Islet of Langerhans (tissue), 1 donor: ENCODE results near the gene PTS.

Experiments
- FAIRE-seq: peaks from one replicate; lab custom pipeline; 2011; peaks lifted over from hg19 to GRCh38; lab: Jason Lieb, UNC

Gene PTS

DNA sequence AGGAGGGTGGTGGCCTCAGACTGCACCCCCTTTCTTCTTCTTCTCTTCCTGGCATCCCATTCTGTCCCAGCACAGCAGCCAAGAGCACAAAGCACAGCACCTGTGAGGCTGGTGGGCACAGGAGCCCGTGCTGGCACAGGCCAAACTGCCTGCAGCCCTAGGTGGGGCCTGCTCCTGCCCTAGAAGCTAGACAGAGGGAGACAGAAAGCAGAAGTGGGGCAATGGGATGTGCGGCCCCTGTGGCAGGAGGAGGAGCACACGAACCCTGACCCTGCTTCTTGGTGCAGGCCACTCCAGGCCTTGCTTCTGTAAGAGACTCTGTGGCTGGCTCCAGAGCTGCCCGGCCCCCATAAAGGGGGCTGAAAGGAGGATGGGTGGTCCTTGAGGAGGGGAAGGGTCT lies 3.9 kb upstream of the PTS start:
- no peak for FAIRE-seq

DNA sequence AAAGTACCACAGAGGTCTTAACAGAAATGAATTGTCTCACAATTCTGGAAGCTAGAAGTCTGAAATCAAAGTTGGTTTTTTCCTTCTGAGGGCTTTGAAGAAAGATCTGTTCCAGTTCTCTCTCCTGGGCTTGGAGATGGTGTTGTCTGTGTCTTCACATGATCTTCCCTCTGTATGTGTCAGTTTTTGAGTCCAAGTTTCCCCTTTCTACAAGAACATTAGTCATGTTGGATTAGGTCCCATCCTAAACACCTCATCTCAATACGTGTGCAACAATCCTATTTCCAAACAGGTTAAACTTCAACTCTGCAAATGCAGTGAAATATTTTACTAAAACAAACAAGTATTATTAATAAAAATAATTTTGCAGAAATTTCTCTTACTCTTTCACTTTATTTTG lies 3.1 kb upstream of the PTS start:
- FAIRE-seq = no peak

DNA sequence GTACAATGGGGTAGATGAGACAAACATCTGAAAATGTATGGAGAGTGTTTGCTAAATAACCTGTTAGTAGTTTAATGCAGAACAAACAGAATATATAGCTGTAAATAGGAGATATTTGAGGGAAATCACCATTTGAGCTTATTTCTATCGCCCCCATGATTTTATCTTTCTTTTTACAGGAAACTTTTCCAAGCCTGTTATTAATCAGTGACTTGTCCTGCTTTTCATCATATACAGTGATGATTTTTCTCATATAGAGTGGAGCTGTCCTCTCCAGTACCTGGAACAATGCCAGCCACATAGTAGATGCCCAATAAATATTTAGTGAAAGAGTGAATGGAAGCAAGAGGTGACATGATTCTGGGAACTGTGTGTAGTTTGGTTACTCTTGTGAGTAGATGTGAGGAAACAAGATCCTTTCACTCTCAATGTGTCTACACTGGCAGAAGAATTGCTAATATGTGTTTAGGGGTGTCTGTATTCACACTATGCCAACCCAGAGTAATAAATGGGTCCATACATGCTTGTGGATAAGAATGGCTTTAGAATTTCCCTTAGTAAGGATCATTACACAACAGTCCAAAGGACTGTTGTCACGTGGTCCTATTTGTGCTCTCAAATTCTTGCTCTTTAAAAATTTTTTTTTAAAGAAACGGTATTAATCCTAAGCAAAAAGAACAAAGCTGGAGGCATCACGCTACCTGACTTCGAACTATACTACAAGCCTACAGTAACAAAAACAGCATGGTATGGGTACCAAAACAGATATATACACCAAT lies 2.3 kb upstream of the PTS start:
- FAIRE-seq = no peak

DNA sequence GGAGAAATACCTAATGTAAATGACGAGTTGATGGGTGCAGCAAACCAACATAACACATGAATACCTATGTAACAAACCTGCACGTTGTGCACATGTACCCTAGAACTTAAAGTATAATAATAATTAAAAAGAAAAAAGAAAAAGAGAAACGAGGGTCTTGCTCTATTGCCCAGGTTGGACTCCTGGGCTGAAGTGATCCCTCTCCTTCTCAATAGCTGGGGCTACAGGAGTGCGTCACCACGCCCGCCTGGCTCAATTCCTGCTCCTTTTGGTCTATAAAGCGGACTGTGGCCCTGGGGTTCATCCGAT lies 521 bp upstream of the PTS start:
- no peak for FAIRE-seq

DNA sequence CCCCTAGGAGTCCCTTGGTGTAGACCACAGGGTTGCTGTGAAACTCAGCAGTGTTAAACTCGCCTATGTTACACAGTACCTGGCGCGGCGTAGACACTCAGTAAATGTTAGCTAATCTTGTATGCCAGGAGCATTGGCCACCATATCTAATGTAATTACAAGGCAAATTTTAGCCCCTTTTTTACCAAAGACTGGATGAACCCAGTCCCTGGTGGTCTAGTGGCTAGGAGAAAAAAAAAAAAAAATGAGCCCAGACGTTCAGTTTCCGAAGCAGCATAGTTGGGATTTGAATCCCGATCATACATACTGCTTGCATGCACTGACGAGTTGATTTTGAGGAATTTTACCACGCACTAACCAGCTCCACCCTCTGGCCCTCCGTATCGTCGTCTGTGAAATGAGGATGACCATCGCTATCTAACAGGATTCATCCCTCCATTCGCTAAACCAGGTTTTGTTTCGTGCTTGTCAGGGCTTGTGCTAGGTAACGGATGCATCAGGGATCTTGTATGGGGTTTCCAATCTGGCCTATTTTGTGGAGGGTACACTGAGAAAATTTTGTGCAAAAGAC lies 688 bp downstream of the PTS start:
- no peak for FAIRE-seq

DNA sequence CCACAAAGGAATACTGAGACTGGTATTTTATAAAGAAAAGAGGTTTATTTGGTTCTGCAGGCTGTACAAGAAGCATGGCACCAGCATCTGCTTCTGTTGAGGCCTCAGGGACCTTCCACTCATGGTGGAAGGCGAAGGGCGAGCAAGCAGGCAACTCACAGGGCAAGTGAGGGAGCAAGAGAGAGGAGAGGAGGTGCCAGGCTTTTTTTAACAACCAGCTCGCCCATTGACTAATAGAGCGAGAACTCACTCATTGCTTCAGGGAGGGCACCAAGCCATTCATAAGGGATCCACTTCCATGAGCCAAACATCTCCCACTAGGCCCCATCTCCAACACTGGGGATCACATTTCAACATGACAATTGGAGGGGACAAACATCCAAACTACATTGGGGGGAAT lies 1.2 kb downstream of the PTS start:
- no peak for FAIRE-seq

DNA sequence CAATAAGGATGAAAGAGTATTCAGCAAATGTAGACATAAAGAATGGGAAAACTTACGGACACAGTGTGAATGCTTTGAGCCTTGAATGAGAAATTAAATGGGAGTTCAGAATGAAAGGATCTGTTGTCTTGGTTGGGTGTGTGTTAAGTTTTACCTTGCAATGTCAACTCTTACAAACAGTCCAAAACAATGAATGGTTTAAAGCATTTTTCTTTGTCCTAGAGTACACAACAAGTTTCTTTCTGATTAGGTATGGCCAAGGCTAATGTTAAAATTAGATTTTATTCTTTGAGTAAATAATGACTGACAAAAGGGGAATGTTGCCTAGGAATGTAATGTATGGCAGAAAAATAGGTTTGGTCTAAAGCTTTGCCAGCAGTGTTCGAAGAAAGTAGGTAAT lies 2.5 kb downstream of the PTS start:
- no peak for FAIRE-seq

DNA sequence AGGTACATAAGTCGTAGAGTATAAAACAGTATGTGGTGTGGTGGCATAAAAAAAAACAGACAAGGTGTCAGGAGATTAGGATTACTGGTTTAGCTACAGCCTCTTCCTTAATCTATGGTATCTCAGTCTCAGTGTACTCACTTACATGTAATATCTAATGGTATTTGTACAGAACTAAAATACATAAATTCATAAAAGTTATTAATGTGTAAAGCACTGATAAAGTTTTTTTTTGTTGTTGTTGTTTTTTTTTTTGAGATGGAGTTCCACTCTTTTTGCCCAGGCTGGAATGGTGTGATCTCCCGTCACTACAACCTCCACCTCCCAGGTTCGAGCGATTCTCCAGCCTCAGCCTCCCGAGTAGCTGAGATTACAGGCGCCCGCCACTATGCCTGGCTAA lies 2.9 kb downstream of the PTS start:
- no peak for FAIRE-seq

DNA sequence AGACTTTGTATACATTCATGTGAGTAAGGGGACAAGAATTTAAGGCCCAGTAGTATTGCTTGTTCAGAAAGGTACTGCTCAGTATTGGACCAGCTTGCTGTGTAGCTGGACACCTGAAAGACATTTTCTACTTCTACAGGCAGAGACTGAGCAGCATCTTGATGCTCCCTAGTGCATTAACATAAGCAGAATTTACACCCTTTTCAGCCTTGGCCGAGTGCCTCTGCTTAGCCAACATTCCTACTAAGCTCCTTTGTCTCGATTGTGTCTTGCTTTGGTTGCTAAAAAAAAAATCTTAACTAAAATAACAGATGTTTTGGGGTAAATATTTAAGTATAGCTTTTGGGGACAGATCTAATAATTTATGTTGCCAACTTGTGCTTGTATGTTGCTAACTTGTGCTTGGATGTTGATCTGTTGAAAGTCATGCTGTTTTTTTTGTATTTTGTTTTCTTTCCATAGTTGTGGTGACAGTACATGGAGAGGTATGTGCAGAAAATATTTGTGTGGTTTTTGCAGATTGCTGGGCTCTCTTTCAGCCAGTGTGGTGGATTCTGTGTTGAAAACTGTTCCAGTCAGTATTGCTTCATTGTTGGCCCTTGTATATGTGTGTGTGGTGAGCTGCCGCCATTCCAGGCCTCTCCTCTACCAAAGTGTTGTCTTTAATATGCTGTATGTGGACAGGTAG lies 3.7 kb downstream of the PTS start:
- no peak for FAIRE-seq

DNA sequence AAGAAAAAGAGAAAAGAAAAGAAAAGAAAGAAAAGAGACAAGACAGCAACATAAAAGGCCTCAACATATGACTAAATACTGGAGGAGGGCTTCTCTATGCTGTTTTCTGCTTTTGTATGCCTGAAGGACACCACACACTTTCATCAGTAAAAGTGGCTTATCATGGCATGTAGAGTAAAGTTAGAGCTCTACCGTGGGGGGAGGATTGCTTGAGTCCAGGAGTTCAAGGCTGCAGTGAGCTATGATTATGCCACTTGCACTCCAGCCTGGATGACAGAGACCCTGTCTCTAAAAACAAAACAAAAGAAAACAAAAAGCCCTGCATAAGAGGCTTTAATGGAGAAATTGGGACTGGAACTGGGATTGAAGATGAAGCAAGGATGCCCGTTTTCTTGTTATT lies 5.7 kb downstream of the PTS start:
- no peak for FAIRE-seq

DNA sequence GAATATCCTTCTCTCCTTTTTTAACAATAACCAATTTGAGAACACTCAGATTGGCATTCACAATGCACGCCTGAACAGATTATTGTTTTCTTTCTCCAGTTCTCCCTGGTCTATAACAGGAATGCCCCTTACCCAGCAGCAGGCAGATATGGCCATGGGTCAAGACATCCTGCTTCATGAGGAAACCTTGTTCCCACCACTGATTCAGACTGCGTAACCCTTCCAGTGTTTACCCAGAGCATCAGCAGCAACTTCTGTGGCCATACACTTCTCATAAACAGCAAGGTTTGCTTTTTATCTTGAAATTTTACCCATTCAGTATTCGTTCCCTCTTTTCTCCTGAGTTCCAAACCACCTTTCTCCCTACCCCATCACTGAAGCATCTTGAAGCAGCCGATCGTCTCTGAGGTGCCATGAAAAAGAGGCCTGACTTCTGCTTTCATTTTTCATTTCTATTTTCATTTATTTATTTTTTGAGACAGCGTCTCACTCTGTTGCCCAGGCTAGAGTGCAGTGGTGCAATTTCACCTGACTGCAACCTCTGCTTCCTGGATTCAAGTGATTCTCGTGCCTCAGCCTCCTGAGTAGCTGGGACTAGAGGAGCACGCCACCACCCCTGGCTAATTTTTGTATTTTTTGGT lies 9.6 kb downstream of the PTS start:
- FAIRE-seq = no peak

DNA sequence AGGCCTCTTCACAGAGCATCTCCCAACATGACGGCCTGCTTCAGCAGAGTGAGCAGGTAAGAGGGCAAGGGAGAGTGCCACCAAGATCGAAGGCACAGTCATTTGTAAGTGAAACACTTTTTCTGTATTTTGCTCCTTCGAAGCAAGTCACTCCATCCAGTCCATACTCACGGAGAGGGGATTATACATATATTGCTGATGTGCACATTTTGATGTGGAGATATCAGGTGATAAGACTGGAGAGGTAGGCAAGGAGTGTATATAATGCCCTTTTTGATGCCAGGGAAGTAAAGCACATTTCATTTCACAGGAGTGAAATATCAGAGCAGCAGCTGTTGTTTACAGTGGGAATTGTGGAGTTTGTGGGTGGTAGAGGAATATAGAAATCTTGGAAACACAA lies 11.2 kb downstream of the PTS start:
- FAIRE-seq = no peak

DNA sequence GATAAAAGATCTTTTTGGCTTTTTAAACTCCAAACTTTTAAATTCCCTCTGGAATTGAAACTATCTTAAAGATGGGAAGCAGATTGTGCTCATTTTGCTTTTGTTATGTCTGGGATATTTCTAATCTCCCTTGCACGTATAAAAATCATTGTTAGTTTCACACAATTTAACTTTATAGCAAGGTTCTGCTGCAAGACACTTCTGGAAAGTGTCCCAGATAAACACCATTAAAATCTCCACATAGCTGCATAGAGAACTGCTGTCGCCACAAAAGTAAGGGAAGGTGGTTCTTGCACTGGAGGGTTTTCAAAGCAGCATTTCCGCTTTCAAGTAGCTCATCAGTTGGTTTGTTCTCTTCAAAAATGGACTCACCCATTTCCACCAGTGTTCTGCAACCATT lies 11.8 kb downstream of the PTS start:
- FAIRE-seq = no peak

DNA sequence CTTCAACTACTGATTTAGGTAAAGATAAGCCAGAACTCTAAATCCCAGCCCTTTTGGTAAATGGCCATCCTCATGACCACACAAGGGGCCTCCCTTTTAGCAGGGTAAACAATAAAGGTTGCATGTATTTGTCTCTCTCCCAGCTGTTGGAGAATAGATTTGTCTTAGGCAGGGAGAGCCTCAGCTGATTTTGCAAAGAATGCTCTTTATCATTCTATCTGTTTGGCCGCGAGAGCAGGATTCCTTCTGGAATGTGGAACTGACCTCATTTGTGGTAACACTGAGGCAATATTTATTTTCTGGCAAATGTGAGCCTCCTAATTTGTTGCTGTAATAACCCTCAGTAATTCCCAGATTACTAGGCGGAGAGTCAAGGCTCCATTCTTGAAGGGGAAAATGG lies 15.3 kb downstream of the PTS start:
- FAIRE-seq = no peak

DNA sequence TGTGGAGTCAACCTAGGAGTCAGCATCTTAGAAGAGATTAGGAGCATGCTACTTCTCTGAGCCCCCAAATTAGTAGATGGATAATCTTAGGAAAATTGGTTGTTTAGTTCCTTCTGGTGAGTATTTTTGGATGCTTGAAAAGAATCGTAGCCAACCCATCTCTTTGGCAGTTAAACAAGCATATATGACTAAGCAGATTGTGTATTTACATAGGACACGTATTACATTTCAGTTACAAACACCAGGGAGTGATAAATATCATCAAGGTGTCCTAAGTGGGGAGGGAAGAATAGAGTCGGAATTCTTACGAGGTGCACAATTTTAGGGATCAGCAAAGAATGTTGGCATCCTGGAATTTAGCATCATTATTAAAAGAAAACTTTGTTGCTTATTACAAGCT lies 21.0 kb downstream of the PTS start:
- no peak for FAIRE-seq

DNA sequence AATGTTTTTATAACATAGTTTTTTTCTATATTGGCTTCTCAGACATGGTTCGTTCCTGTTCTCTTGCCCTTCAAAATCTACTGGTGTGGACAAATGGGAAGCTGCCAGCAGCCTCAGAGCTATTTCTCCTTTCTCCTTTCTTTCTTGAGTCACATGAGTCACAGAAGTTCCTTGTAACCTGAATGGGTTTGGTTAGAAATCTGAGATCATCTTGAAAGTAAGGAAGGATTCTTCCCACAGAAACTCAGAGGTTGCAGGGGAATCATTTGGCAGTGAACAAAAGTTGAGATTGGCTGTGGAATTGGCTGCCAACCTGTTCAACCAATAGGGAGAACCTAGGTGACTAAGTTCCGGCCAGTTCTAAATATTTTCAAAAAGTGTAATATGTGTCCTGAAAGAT lies 22.0 kb downstream of the PTS start:
- FAIRE-seq = no peak

DNA sequence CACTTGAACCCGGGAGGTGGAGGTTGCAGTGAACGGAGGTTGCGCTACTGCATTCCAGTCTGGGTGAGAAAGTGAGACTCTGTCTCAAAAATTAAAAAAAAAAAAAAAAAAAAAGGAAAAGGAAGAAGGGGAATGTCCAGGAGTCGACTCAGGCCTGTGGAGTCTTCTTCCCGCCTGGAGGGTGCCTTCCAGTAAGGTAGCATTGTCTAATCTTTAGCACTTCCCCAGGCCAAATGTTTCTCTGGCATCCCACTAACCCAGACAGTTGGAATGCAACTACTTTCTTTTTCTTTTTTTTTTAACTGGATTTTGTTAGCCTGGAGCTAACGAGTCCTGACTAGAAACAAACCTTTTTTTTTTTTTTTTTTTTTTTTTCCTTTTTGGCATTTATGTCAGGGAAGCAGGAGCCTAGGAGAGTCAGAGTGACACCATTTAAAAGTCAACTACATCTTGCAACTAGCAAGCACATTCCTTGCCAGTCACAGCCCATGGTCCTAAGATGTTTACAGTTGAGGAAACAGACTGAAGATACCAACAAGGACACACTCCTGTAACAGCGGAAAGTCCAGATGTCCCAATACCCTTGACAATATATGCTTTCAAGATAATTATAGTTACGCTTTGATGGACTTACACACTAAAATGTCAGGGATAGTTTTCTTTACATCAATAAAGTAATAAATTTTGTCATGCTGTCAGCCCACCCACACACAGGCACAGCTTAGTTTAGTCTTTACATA lies 23.8 kb downstream of the PTS start:
- no peak for FAIRE-seq

DNA sequence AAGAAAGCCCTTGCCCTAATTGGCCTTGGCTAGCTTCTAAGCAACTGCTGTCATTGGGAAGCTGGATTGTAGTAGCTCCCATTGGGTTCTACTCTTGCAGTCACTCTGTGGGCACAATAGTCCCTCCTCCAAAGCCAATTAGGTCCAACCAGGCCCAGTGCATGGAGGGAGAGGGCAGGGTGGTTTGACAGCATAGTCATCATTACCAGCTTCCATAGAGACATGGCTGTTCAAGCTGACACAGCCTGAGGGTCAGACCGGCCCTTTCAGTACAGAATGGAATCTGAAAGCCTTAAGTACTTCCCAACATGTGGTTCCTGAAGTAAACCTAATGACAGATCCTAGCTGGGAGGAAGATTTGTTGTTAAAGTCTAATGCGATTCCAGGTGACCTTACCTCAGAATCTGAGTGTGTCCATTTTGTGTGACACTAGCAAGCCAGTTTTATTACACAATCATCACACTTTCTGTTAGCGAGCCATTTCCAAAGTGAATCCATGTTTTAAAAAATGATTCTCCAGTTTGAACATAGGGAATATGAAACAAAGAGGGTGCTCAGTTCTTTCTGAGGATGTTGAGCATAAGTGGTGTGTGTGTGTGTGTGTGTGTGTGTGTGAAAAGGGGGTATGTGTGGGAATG lies 27.5 kb downstream of the PTS start:
- no peak for FAIRE-seq

DNA sequence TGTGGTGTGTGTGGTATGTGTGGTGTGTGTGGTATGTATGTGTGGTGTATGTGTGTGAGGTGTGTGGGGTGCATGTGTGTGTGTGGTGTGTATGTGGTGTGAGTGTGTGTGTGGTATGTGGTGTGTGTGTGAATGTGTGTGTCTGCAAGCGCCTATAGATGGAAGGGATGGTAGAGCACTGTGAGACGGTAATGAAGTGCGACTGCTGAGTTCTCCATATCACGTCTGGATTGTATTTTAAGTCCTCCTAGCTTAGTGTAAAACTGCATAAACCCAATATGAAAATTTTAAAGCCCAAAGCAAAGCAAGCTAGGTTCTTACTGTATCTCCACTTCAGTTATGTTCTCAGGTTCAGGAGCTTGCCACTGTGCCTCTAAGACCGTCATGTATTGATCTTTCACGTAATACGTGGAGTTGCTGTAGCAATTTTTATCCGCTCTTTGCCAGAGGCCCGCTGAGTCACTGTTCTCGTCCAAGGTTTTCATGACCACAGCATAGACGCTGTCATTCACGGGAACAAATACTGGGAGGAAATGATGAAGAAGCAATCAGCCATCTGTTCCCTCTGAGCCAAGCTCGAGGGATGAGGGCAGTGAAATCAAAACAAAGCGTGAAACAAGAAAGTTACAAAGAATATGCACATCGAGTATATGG lies 29.0 kb downstream of the PTS start:
- peak; percentile 100 for FAIRE-seq

DNA sequence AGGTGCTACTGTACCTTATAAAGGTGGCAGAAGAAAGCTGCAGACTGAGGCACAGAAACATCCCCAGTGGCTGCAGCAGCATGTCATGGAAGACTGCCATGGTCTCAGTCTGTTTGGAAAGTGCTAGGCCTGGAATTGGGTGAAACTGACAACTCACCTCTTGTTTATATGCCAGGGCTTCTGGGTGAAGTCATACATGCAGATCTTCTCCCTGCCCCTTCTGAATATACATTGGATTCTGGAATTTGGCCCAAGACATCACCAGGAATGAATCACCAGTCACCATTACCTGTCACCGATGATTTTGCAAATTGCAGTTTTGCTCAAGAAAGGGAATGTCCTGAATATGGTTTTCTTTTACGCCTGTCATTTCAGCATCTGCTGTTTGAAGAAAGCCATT lies 34.3 kb downstream of the PTS start, which contains the start of gene PLET1:
PLET1 (minus strand) TSS at position 371 of the 400 bp plus-strand sequence; CDS start at position 100, 271 bp downstream.
- FAIRE-seq = no peak

DNA sequence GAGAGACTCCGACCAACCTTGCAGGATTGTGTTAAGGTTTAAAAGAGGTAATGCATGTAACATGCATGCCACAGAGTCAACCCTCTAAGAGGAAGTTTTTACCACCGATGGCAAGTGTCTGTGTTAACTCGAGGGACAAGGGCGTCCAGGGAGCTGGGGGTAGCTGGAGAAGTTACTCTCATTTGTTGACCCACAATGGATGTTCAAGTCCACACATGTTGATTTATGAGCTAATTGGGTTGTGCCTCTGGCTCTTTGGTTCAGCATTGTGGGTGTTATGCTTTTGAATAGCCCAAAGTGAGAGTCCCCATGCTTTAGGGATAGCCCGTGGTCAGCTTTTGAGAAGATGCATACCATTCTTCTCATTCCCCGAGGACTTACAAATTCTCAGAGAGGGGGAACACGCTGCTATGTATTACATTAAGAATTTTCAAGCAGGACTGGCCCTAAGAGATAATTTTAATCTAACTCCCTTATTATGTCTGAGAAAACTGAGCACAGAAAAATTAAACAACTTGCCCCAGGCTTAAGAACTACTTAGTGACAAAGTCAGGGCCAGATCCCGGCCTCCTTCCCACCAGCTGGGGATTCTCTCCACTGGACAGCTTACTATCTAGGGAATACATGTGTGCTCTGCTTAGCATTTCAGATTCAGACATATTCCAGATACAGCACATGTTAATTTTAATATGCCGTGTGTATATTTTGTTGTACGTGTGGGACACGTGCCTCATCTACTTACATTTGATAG lies 39.6 kb downstream of the PTS start:
- no peak for FAIRE-seq
